ENCODE measurements around the gene EEF1G.
A peak's percentile ranks its signal among the peaks of the same experiment; 100 is the strongest.
"Not testable (repeated sequence)": the region's sequence is repeated elsewhere in the genome, so short reads cannot be mapped to it uniquely, and the experiment has no call there.

The EEF1G gene

GRCh38 chr11:62577046-62577714 lies 3.5 kb upstream of the EEF1G start:
- DNase-seq (ENCODE audit: low read depth, low spot score): no peak

GRCh38 chr11:62575837-62576236 lies 2.1 kb upstream of the EEF1G start:
- no peak for DNase-seq (ENCODE audit: low read depth, low spot score)

GRCh38 chr11:62575156-62575555 lies 1.5 kb upstream of the EEF1G start:
- no peak for DNase-seq (ENCODE audit: low read depth, low spot score)

- DNase-seq (ENCODE audit: low read depth, low spot score): no peak
Measured at GRCh38 chr11:62574363-62575071, 826 bp upstream of the EEF1G start.

- no peak for DNase-seq (ENCODE audit: low read depth, low spot score)
Measured at GRCh38 chr11:62573006-62573591, 592 bp downstream of the EEF1G start.

- DNase-seq (ENCODE audit: low read depth, low spot score): no peak
Measured at GRCh38 chr11:62572431-62572830, 1.3 kb downstream of the EEF1G start.

GRCh38 chr11:62571493-62571892 lies 2.2 kb downstream of the EEF1G start:
- DNase-seq (ENCODE audit: low read depth, low spot score): not testable (repeated sequence)

- not testable (repeated sequence) for DNase-seq (ENCODE audit: low read depth, low spot score)
Measured at GRCh38 chr11:62570903-62571302, 2.8 kb downstream of the EEF1G start.

GRCh38 chr11:62569611-62570010 lies 4.1 kb downstream of the EEF1G start:
- DNase-seq (ENCODE audit: low read depth, low spot score): no peak

- no peak for DNase-seq (ENCODE audit: low read depth, low spot score)
Measured at GRCh38 chr11:62567018-62567633, 6.6 kb downstream of the EEF1G start.

GRCh38 chr11:62566247-62566646 lies 7.4 kb downstream of the EEF1G start:
- DNase-seq (ENCODE audit: low read depth, low spot score): no peak

GRCh38 chr11:62565100-62565802 lies 8.4 kb downstream of the EEF1G start:
- no peak for DNase-seq (ENCODE audit: low read depth, low spot score)

GRCh38 chr11:62561677-62562230 lies 11.9 kb downstream of the EEF1G start:
- not testable (repeated sequence) for DNase-seq (ENCODE audit: low read depth, low spot score)

GRCh38 chr11:62560566-62561103 lies 13.1 kb downstream of the EEF1G start:
- peak; percentile 89 for DNase-seq (ENCODE audit: low read depth, low spot score)

- not testable (repeated sequence) for DNase-seq (ENCODE audit: low read depth, low spot score)
Measured at GRCh38 chr11:62559626-62560025, 14.1 kb downstream of the EEF1G start.

- no peak for DNase-seq (ENCODE audit: low read depth, low spot score)
Measured at GRCh38 chr11:62559204-62559603, 14.5 kb downstream of the EEF1G start.

- no peak for DNase-seq (ENCODE audit: low read depth, low spot score)
Measured at GRCh38 chr11:62558669-62559068, 15.0 kb downstream of the EEF1G start.

GRCh38 chr11:62556875-62557631 lies 16.6 kb downstream of the EEF1G start:
- no peak for DNase-seq (ENCODE audit: low read depth, low spot score)

GRCh38 chr11:62556108-62556874 lies 17.4 kb downstream of the EEF1G start:
- DNase-seq (ENCODE audit: low read depth, low spot score): peak; percentile 97

All from smooth muscle cell of the brain vasculature (primary cell).